Mesenchymal stem cell (in vitro differentiated cells and primary cell): Measurements from ENCODE around the gene PHF20. TPM values are rescaled to one million over a fixed set of nuclear protein-coding genes. Genes with fewer than 3 reads are reported as not detected.

Experiments
- small RNA-seq: library from polyadenylated mRNA; stranded (forward); fragments of <200 nt; extraction: miRNeasy Mini kit (QIAGEN cat#:217004); gene quantifications from one replicate; pipeline ENCODE3, GENCODE V24; 2013; ENCODE audit warnings: low read depth

The PHF20 gene

Small RNAs within 50 kb of the gene (small RNA-seq; reads per million reads assigned to genes)
- gene COX7BP2: not detected
- not detected for gene HIGD1AP16
- gene RF00019: not detected
- not detected for gene RF00026
- gene RNU4-40P: not detected
- gene RNU6-937P: not detected
